ENCODE data around the gene TMEM80.

The TMEM80 gene

GRCh38 chr11:742156-742546, 46.5 kb downstream of the TMEM80 start:
- H3F3A ChIP-seq (ENCODE audit: low read depth), result no peaks in the 10 kb centered on the region
- H3K4me1 ChIP-seq (ENCODE audit: insufficient read depth, low read length, poor library complexity, severe bottlenecking), result peaks cover 12% of the 10 kb centered on the region
- H3K36me3 ChIP-seq (ENCODE audit: insufficient read depth, low read length), result no peaks in the 10 kb centered on the region
- no peak overlapping the region for H3K4me3 ChIP-seq (ENCODE audit: low read length, poor library complexity, severe bottlenecking)
- no peak overlapping the region for H3K9ac ChIP-seq (ENCODE audit: low read depth, low read length, poor library complexity, severe bottlenecking)
- no peaks in the 10 kb centered on the region for H3K27me3 ChIP-seq (ENCODE audit: insufficient read depth, low read length, poor library complexity, severe bottlenecking)
- TF ChIP-seq EZH2phosphoT487 (IDR thresholded peaks at IDR 0.05; ENCODE audit: borderline replicate concordance) (no peak), CTCF (conservative IDR thresholded peaks at IDR 0.05; ENCODE audit: low read length) (no peak)
- H3K4me2 ChIP-seq (ENCODE audit: low read depth, low read length, poor library complexity, severe bottlenecking), result no peak overlapping the region
- no peaks in the 10 kb centered on the region for H3K79me2 ChIP-seq (ENCODE audit: insufficient read depth, low read length)
- no peak overlapping the region for H2AFZ ChIP-seq (ENCODE audit: low read length)
- H3K9me3 ChIP-seq (ENCODE audit: insufficient read depth, low read depth, low read length), result no peaks in the 10 kb centered on the region
- H4K20me1 ChIP-seq (ENCODE audit: insufficient read depth, low read length, poor library complexity, severe bottlenecking), result no peaks in the 10 kb centered on the region
- no peaks in the 10 kb centered on the region for H3K9me2 ChIP-seq (replicated peaks; ENCODE audit: low read depth, low read length)

- Histone ChIP-seq H3K36me3 (ENCODE audit: insufficient read depth, low read length) (no peaks in the 10 kb centered on the region), H3K9me2 (replicated peaks; ENCODE audit: low read depth, low read length) (no peaks in the 10 kb centered on the region), H3K4me2 (ENCODE audit: low read depth, low read length, poor library complexity, severe bottlenecking) (no peak overlapping the region), H3K4me1 (ENCODE audit: insufficient read depth, low read length, poor library complexity, severe bottlenecking) (peaks cover 12% of the 10 kb centered on the region), H3K27me3 (ENCODE audit: insufficient read depth, low read length, poor library complexity, severe bottlenecking) (no peaks in the 10 kb centered on the region), H3K4me3 (ENCODE audit: low read length, poor library complexity, severe bottlenecking) (no peak overlapping the region), H2AFZ (ENCODE audit: low read length) (no peak overlapping the region), H3K79me2 (ENCODE audit: insufficient read depth, low read length) (peaks cover 5% of the 10 kb centered on the region), H4K20me1 (ENCODE audit: insufficient read depth, low read length, poor library complexity, severe bottlenecking) (no peaks in the 10 kb centered on the region), H3K9ac (ENCODE audit: low read depth, low read length, poor library complexity, severe bottlenecking) (no peak overlapping the region), H3F3A (ENCODE audit: low read depth) (no peaks in the 10 kb centered on the region), H3K9me3 (ENCODE audit: insufficient read depth, low read depth, low read length) (no peaks in the 10 kb centered on the region)
- TF ChIP-seq CTCF (conservative IDR thresholded peaks at IDR 0.05; ENCODE audit: low read length) (no peak), EZH2phosphoT487 (IDR thresholded peaks at IDR 0.05; ENCODE audit: borderline replicate concordance) (no peak)
Measured at GRCh38 chr11:742571-743201, 47.1 kb downstream of the TMEM80 start.

GRCh38 chr11:745428-745827, 49.8 kb downstream of the TMEM80 start:
- Histone ChIP-seq H3K4me1 (ENCODE audit: insufficient read depth, low read length, poor library complexity, severe bottlenecking) (peaks cover 26% of the 10 kb centered on the region), H3K4me2 (ENCODE audit: low read depth, low read length, poor library complexity, severe bottlenecking) (no peak overlapping the region), H3K79me2 (ENCODE audit: insufficient read depth, low read length) (peaks cover 32% of the 10 kb centered on the region)

More at GRCh38 chr11:745428-745827, 49.8 kb downstream of the TMEM80 start:
- Histone ChIP-seq H2AFZ (ENCODE audit: low read length) (no peak overlapping the region), H3K9ac (ENCODE audit: low read depth, low read length, poor library complexity, severe bottlenecking) (no peak overlapping the region), H3F3A (ENCODE audit: low read depth) (no peaks in the 10 kb centered on the region), H3K4me3 (ENCODE audit: low read length, poor library complexity, severe bottlenecking) (no peak overlapping the region), H3K9me2 (replicated peaks; ENCODE audit: low read depth, low read length) (no peaks in the 10 kb centered on the region), H3K36me3 (ENCODE audit: insufficient read depth, low read length) (no peaks in the 10 kb centered on the region), H3K27me3 (ENCODE audit: insufficient read depth, low read length, poor library complexity, severe bottlenecking) (no peaks in the 10 kb centered on the region), H3K9me3 (ENCODE audit: insufficient read depth, low read depth, low read length) (no peaks in the 10 kb centered on the region), H4K20me1 (ENCODE audit: insufficient read depth, low read length, poor library complexity, severe bottlenecking) (peaks cover 19% of the 10 kb centered on the region)
- no peak for TF ChIP-seq EZH2phosphoT487 (IDR thresholded peaks at IDR 0.05; ENCODE audit: borderline replicate concordance)
